Activated CD4-positive, alpha-beta T cell treated with anti-CD3 and anti-CD28 coated beads for 48 hours (primary cell): ENCODE data around the gene RBL1.

Experiments used
- DNase-seq: peaks from one replicate; pipeline ENCODE4 v3.0.0-alpha.2; 2020

Gene RBL1

DNA sequence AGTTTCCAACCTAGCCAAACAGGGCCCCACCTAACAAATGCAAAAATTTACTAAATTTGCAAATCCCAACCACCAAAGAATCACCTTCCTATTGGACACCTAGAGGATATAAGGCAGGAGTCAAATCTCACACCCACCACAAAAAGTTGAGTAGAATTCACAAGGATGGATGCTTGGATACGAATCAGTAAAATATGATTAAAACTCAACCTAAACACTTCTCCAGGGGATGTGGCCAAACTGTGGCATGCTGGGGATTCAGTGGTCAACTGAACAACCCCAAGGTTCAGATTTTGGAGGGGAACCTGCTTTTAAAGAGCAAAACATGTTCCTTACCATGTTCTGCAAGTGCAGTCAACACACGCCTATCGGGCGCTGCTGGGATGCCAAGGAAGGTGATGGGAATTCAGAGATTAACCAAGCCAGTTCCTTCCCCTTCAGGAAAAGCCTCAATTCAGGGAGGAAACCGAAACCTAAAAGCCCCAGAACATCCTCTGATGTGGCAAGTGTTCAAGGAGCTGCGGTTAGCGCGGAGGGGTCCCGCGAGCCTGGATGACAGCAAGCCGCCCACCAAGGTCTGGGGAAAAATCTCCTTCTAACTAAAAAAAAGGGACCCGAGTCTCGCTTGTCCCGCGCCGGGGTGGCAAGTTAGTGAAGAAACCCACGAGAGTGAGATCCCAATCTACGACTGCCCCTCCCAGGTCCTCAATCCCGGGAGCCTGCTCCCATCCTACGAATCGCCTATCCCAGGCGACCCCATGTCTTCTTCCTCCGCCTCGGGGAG is 145.2 kb downstream of the RBL1 start:
- DNase-seq = no peak
